ENCODE measurements around the gene TSFM.

GRCh38 chr12:57823131-57823907, 40.7 kb downstream of the TSFM start:
- no peak for TF ChIP-seq CTCF (IDR thresholded peaks at IDR 0.05 in 4 of 5, conservative IDR thresholded peaks at IDR 0.05 in 1 of 5)
- TF ChIP-seq POLR2A (IDR thresholded peaks at IDR 0.05) = no peak
